CD14-positive monocyte (primary cell): ENCODE results near the gene COMMD1. TPM values are rescaled to one million over a fixed set of nuclear protein-coding genes. Genes with fewer than 3 reads are reported as not detected.
"Not testable (repeated sequence)": the region's sequence is repeated elsewhere in the genome, so short reads cannot be mapped to it uniquely, and the experiment has no call there.

Experiments used
- DNase-seq, 3 donors: peaks; one replicate each; pipeline ENCODE4 v3.0.0-alpha.2; 2011 to 2022
- H2AFZ ChIP-seq: 2 replicates; pipeline ENCODE4 v1.6.0; 2012; ENCODE audit warnings: mild to moderate bottlenecking, low read depth, low read length, inconsistent platforms; ENCODE audit not compliant: insufficient read depth, poor library complexity, severe bottlenecking
- H3K27ac ChIP-seq, 2 donors: 1 replicate in 1 of 2; 2 replicates in 1 of 2; pipeline ENCODE4 v1.5.1; 2012 to 2013; ENCODE audit warnings: low read length in 2 of 2, control low read depth in 1 of 2, inconsistent platforms in 1 of 2, low read depth in 1 of 2, mild to moderate bottlenecking in 1 of 2
- H3K27me3 ChIP-seq, 2 donors: one replicate each; pipeline versions ENCODE4 v1.6.0 to v1.6.1; 2011 to 2013; ENCODE audit warnings: low read length in 2 of 2; ENCODE audit not compliant: control insufficient read depth in 2 of 2, insufficient read depth in 2 of 2
- H3K36me3 ChIP-seq, 2 donors: replicated peaks in 1 of 2; 1 replicate in 1 of 2; 2 replicates in 1 of 2; pipeline versions ENCODE4 v1.5.1 to v1.6.1; 2012 to 2013; ENCODE audit warnings: low read length in 2 of 2, control low read depth in 1 of 2, inconsistent platforms in 1 of 2, mild to moderate bottlenecking in 1 of 2; ENCODE audit not compliant: insufficient read depth in 2 of 2, control insufficient read depth in 1 of 2
- H3K4me1 ChIP-seq, 2 donors: 1 replicate in 1 of 2; 2 replicates in 1 of 2; pipeline versions ENCODE4 v1.5.1 to v1.6.1; 2012 to 2013; ENCODE audit warnings: low read length in 2 of 2, control low read depth in 1 of 2, inconsistent platforms in 1 of 2, mild to moderate bottlenecking in 1 of 2, moderate library complexity in 1 of 2; ENCODE audit not compliant: insufficient read depth in 2 of 2, control insufficient read depth in 1 of 2
- H3K4me2 ChIP-seq: replicated peaks from 2 replicates; pipeline ENCODE3; 2012; ENCODE audit warnings: low read length, moderate library complexity, mild to moderate bottlenecking; ENCODE audit not compliant: poor library complexity, severe bottlenecking; ENCODE audit errors: extremely low read depth
- H3K4me3 ChIP-seq, 3 experiments: fragments of 200-600 bp in 1 of 3; sonication (generic) in 1 of 3; replicated peaks in 1 of 3; 1 replicate in 2 of 3; 2 replicates in 1 of 3; pipeline ENCODE4 v1.5.1; 2011 to 2013; ENCODE audit warnings: low read length in 3 of 3, mild to moderate bottlenecking in 3 of 3, control low read depth in 2 of 3, low read depth in 2 of 3, inconsistent platforms in 1 of 3, moderate library complexity in 1 of 3
- H3K79me2 ChIP-seq: 2 replicates; pipeline ENCODE4 v1.6.0; 2012; ENCODE audit warnings: mild to moderate bottlenecking, control low read depth, inconsistent platforms, low read length, moderate library complexity; ENCODE audit not compliant: insufficient read depth
- H3K9ac ChIP-seq: 2 replicates; pipeline ENCODE4 v1.6.0; 2017; ENCODE audit warnings: low read length, mild to moderate bottlenecking; ENCODE audit not compliant: insufficient read depth, poor library complexity, severe bottlenecking
- H3K9me3 ChIP-seq, 2 donors: replicated peaks in 1 of 2; 1 replicate in 1 of 2; 2 replicates in 1 of 2; pipeline versions ENCODE4 v1.5.1 to v1.6.1; 2012 to 2013; ENCODE audit warnings: low read length in 2 of 2, control low read depth in 1 of 2; ENCODE audit not compliant: control insufficient read depth in 1 of 2, insufficient read depth in 1 of 2
- H4K20me1 ChIP-seq: 2 replicates; pipeline ENCODE4 v1.6.0; 2012; ENCODE audit warnings: mild to moderate bottlenecking, low read length, control low read depth, moderate library complexity; ENCODE audit not compliant: insufficient read depth
- H3K27ac Mint-ChIP-seq, 7 donors: one replicate each; pipeline ENCODE4 v1.8.0; 2020; ENCODE audit warnings: mild to moderate bottlenecking in 7 of 7, mixed read lengths in 7 of 7, moderate library complexity in 6 of 7, inconsistent platforms in 2 of 7
- H3K27me3 Mint-ChIP-seq, 3 donors: one replicate each; pipeline ENCODE4 v1.8.0; 2021 to 2022; ENCODE audit warnings: low read depth in 3 of 3, mild to moderate bottlenecking in 3 of 3, mixed read lengths in 3 of 3, moderate library complexity in 3 of 3, inconsistent platforms in 1 of 3
- H3K36me3 Mint-ChIP-seq, 2 donors: one replicate each; pipeline ENCODE4 v1.8.0; 2020; ENCODE audit warnings: mixed read lengths in 2 of 2, inconsistent platforms in 1 of 2, mild to moderate bottlenecking in 1 of 2
- H3K4me1 Mint-ChIP-seq: one replicate; pipeline ENCODE4 v1.8.0; 2020; ENCODE audit warnings: mild to moderate bottlenecking, mixed read lengths
- H3K4me3 Mint-ChIP-seq, 2 donors: one replicate each; pipeline ENCODE4 v1.8.0; 2020; ENCODE audit warnings: mild to moderate bottlenecking in 2 of 2, mixed read lengths in 2 of 2, moderate library complexity in 1 of 2
- H3K9me3 Mint-ChIP-seq, 7 donors: one replicate each; pipeline ENCODE4 v1.8.0; 2020 to 2022; ENCODE audit warnings: mixed read lengths in 7 of 7, mild to moderate bottlenecking in 6 of 7, moderate library complexity in 6 of 7, inconsistent platforms in 2 of 7
- CTCF ChIP-seq: fragments of 200-600 bp; IDR thresholded peaks from one replicate; pipeline ENCODE4 v1.8.0; 2022; ENCODE audit warnings: antibody characterized with exemption, mild to moderate bottlenecking
- WGBS: methylation state at CpG from one replicate; pipeline ENCODE4 v1.1.5; 2013; ENCODE audit warnings: missing lambda C conversion rate; ENCODE audit not compliant: insufficient coverage; 5-methylcytosine and 5-hydroxymethylcytosine counted together
- intact Hi-C, 2 donors: fragments of 100-400 bp; cut with micrococcal nuclease; formaldehyde crosslinking; loops; one replicate each; pipeline versions ENCODE4 v1.15.0 to v1.15.1; 2023
- polyA plus RNA-seq, 3 donors: library from polyadenylated mRNA; depleted of rRNA in 1 of 3; unstranded in 2 of 3; stranded (reverse) in 1 of 3; fragments of 300-500 nt in 2 of 3; fragments of >200 nt in 1 of 3; fragmentation: Illumina TruSeq in 2 of 3; gene quantifications; 1 replicate in 2 of 3; 2 replicates in 1 of 3; pipeline ENCODE4 v1.2.3, GENCODE V29; 2012 to 2021

Gene COMMD1
- polyA plus RNA-seq, 3 donors: 25.2 to 82.1 (median 70.7) TPM

- Mint-ChIP-seq H3K9me3 (no peaks in the 10 kb centered on the region), H3K27me3 (peaks cover 0 to 2% (median 2%) of the 10 kb centered on the region in 3 donors), H3K36me3 (peaks cover 12 to 19% of the 10 kb centered on the region in 2 donors), H3K4me3 (no peak overlapping the region), H3K27ac (no peak overlapping the region), H3K4me1 (peaks cover 2% of the 10 kb centered on the region)
- H3K27me3 ChIP-seq: no peaks in the 10 kb centered on the region
- H3K9ac ChIP-seq: no peak overlapping the region
- H3K4me3 ChIP-seq: no peak overlapping the region
- 100% methylated on average over 1 of the region's 5 CpGs for WGBS
- no peak overlapping the region for H3K27ac ChIP-seq
- DNase-seq: no peak
- H3K9me3 ChIP-seq: no peaks in the 10 kb centered on the region
- H4K20me1 ChIP-seq: no peaks in the 10 kb centered on the region
- intact Hi-C loops: no loop called here
- no peak overlapping the region for H3K4me2 ChIP-seq
- no peaks in the 10 kb centered on the region for H3K79me2 ChIP-seq
- H2AFZ ChIP-seq: no peak overlapping the region
- H3K4me1 ChIP-seq: no peaks in the 10 kb centered on the region
- TF ChIP-seq CTCF: no peak
- peaks cover 0 to 14% of the 10 kb centered on the region in 2 donors for H3K36me3 ChIP-seq
Measured at GRCh38 chr2:62000538-62000937, 95.1 kb downstream of the COMMD1 start.

GRCh38 chr2:62001431-62001830 lies 96.0 kb downstream of the COMMD1 start:
- peaks cover 0 to 14% of the 10 kb centered on the region in 2 donors for H3K36me3 ChIP-seq
- H3K9me3 ChIP-seq: no peaks in the 10 kb centered on the region
- H3K27ac ChIP-seq: no peak overlapping the region
- Mint-ChIP-seq H3K36me3 (peaks cover 12 to 19% of the 10 kb centered on the region in 2 donors), H3K9me3 (no peaks in the 10 kb centered on the region), H3K4me1 (peaks cover under 1% of the 10 kb centered on the region), H3K27me3 (peaks cover 0 to 2% (median 2%) of the 10 kb centered on the region in 3 donors), H3K4me3 (no peak overlapping the region), H3K27ac (no peak overlapping the region)
- no peak for DNase-seq
- no peaks in the 10 kb centered on the region for H3K27me3 ChIP-seq
- H3K4me2 ChIP-seq: no peak overlapping the region
- intact Hi-C loops: no loop called here
- no peaks in the 10 kb centered on the region for H3K4me1 ChIP-seq
- TF ChIP-seq CTCF: no peak
- no peak overlapping the region for H3K4me3 ChIP-seq
- no peaks in the 10 kb centered on the region for H4K20me1 ChIP-seq
- H2AFZ ChIP-seq: no peak overlapping the region
- no peaks in the 10 kb centered on the region for H3K79me2 ChIP-seq
- no peak overlapping the region for H3K9ac ChIP-seq

GRCh38 chr2:62004428-62004827 lies 99.0 kb downstream of the COMMD1 start:
- H3K9me3 ChIP-seq, H3K27me3 Mint-ChIP-seq, intact Hi-C loops, H3K27me3 ChIP-seq, H4K20me1 ChIP-seq, H3K4me1 ChIP-seq, DNase-seq, H3K4me3 Mint-ChIP-seq, H2AFZ ChIP-seq, H3K9ac ChIP-seq, H3K9me3 Mint-ChIP-seq, H3K4me3 ChIP-seq, H3K27ac ChIP-seq, H3K79me2 ChIP-seq, H3K4me1 Mint-ChIP-seq, H3K4me2 ChIP-seq, H3K27ac Mint-ChIP-seq: not testable (repeated sequence)
- H3K36me3 Mint-ChIP-seq: peaks cover 12 to 19% of the 10 kb centered on the region in 2 donors
- no CpG with 5 or more reads among the region's 5 CpGs for WGBS
- H3K36me3 ChIP-seq: peaks cover 0 to 14% of the 10 kb centered on the region in 2 donors
